GM12878 (cell line): ENCODE results near the gene PARP2. TPM values are rescaled to one million over a fixed set of nuclear protein-coding genes. Genes with fewer than 3 reads are reported as not detected.

Source experiments
- ATF2 ChIP-seq: IDR thresholded peaks from 2 replicates; pipeline ENCODE4 v1.6.1; 2012; ENCODE audit warnings: low read length, inconsistent platforms
- BCL11A ChIP-seq: IDR thresholded peaks from 2 replicates; pipeline ENCODE4 v1.6.1; 2011; ENCODE audit warnings: low read depth, low read length
- BRCA1 ChIP-seq: IDR thresholded peaks from 2 replicates; pipeline ENCODE4 v1.6.1; 2011; ENCODE audit warnings: low read depth, low read length, improper control_type of control experiment
- CHD4 ChIP-seq: fragments of 200-600 bp; sonication (generic); IDR thresholded peaks from 2 replicates; pipeline ENCODE4 v1.6.1; 2016; ENCODE audit warnings: mild to moderate bottlenecking
- E4F1 ChIP-seq: fragments of 450-650 bp; IDR thresholded peaks from 2 replicates; pipeline ENCODE4 v1.6.1; 2018; ENCODE audit warnings: borderline replicate concordance, mild to moderate bottlenecking; ENCODE audit not compliant: partially characterized antibody
- GATAD2B ChIP-seq: fragments of 450-650 bp; conservative IDR thresholded peaks from 2 replicates; pipeline ENCODE4 v1.6.1; 2017; ENCODE audit warnings: low read depth, mild to moderate bottlenecking, moderate library complexity
- IKZF1 ChIP-seq: fragments of 450-650 bp; conservative IDR thresholded peaks from 2 replicates; pipeline ENCODE4 v1.6.1; 2017; ENCODE audit warnings: antibody characterized with exemption, mild to moderate bottlenecking
- MTA2 ChIP-seq: fragments of 450-650 bp; IDR thresholded peaks from 2 replicates; pipeline ENCODE4 v1.6.1; 2016; ENCODE audit warnings: low read depth, mild to moderate bottlenecking, moderate library complexity
- NBN ChIP-seq: fragments of 450-650 bp; IDR thresholded peaks from 2 replicates; pipeline ENCODE4 v1.6.1; 2016
- NR2C1 ChIP-seq: fragments of 450-650 bp; IDR thresholded peaks from 2 replicates; pipeline ENCODE4 v1.6.1; 2017; ENCODE audit warnings: antibody characterized with exemption, mild to moderate bottlenecking, moderate library complexity
- PRDM15 ChIP-seq: fragments of 450-650 bp; formaldehyde crosslinking; IDR thresholded peaks from 2 replicates; pipeline ENCODE4 v1.4.0; 2020; ENCODE audit warnings: mild to moderate bottlenecking, moderate library complexity
- RCOR1 ChIP-seq: conservative IDR thresholded peaks from 2 replicates; pipeline ENCODE4 v1.6.1; 2012; ENCODE audit warnings: low read depth, low read length, improper control_type of control experiment
- SIN3A ChIP-seq: IDR thresholded peaks from 2 replicates; pipeline ENCODE4 v1.6.1; 2012; ENCODE audit warnings: low read depth, low read length, improper control_type of control experiment
- SMARCA5 ChIP-seq: fragments of 450-650 bp; IDR thresholded peaks from 2 replicates; pipeline ENCODE4 v1.6.1; 2017; ENCODE audit warnings: mild to moderate bottlenecking
- SMC3 ChIP-seq: IDR thresholded peaks from 2 replicates; pipeline ENCODE4 v1.6.1; 2011; ENCODE audit warnings: low read length, improper control_type of control experiment, borderline replicate concordance
- STAT3 ChIP-seq: IDR thresholded peaks from 2 replicates; pipeline ENCODE4 v1.6.1; 2011; ENCODE audit warnings: low read depth, low read length, improper control_type of control experiment
- SUZ12 ChIP-seq: fragments of 200-600 bp; sonication (generic); IDR thresholded peaks from one replicate; pipeline ENCODE4 v1.6.1; 2018; ENCODE audit warnings: antibody characterized with exemption, mild to moderate bottlenecking; ENCODE audit not compliant: unreplicated experiment
- ZNF24 ChIP-seq: fragments of 450-650 bp; IDR thresholded peaks from 2 replicates; pipeline ENCODE4 v1.6.1; 2017; ENCODE audit warnings: antibody characterized with exemption, mild to moderate bottlenecking
- ZNF687 ChIP-seq: fragments of 450-650 bp; IDR thresholded peaks from 2 replicates; pipeline ENCODE4 v1.6.1; 2017; ENCODE audit warnings: mild to moderate bottlenecking, moderate library complexity
- polyA plus RNA-seq, 11 experiments: library from polyadenylated mRNA; depleted of rRNA in 4 of 11; unstranded in 6 of 11; stranded (reverse) in 5 of 11; fragments of >200 nt; fragmentation: Nextera tagmentation in 4 of 11; fragmentation: Illumina TruSeq in 1 of 11; extraction: Ambion mirVana in 4 of 11; extraction: Trizol in 1 of 11; gene quantifications; 1 replicate in 1 of 11; 2 replicates in 10 of 11; pipeline versions ENCODE4 v1.2.1 to v1.2.3, GENCODE V29; 2011 to 2016; ENCODE audit warnings: inconsistent platforms in 2 of 11, missing spikeins in 2 of 11, low read depth in 1 of 11
- total RNA-seq, 4 experiments: library from RNA; depleted of rRNA in 3 of 4; stranded (reverse); fragments of >200 nt in 3 of 4; fragmentation: Illumina TruSeq in 1 of 4; extraction: Trizol in 1 of 4; gene quantifications; 2 replicates each; pipeline versions ENCODE4 v1.2.1 to v1.2.3, GENCODE V29; 2013 to 2021

PARP2 gene
- total and polyA plus RNA-seq, 10 of the 15 experiments (the other 5 are each of a cell fraction or from before 2014, with no cell fraction given): 26.7 to 75.4 (median 42.3) TPM

GRCh38 chr14:20343092-20343861 lies at the start of gene PARP2 (continued):
- TF ChIP-seq ATF2 (peak; percentile 90), SMC3 (peak; percentile 12; the same call in 1 of the 2 replicates), IKZF1 (peak; percentile 99), E4F1 (no peak), BRCA1 (peak; percentile 61), ZNF24 (peak; percentile 90), GATAD2B (peak; percentile 77), RCOR1 (no peak), BCL11A (peak; percentile 44), STAT3 (no peak), CHD4 (no peak), MTA2 (0 out of 2 replicates have a peak, but pooled peaks have one; percentile 43), ZNF687 (peak; percentile 89; the same call in 1 of the 2 replicates), SUZ12 (no peak), PRDM15 (CRISPR knock-in tag) (peak; percentile 78; the same call in 1 of the 2 replicates), SMARCA5 (peak; percentile 25; the same call in 1 of the 2 replicates), NBN (peak; percentile 94), SIN3A (no peak; the same call in 1 of the 2 replicates), NR2C1 (no peak; the same call in 1 of the 2 replicates)
